Stimulated activated naive CD8-positive, alpha-beta T cell treated with anti-CD3 and anti-CD28 coated beads, Interleukin-15, Interleukin-2, amounts not matched to agents 100 U/mL and 50 U/mL, for 24 hours (primary cell): Measurements from ENCODE around the gene TAF4.

Source experiments
- ATAC-seq: fragments of 150-1000 bp; cut with Tn5 transposase; one replicate; pipeline ENCODE4 v1.10.0; 2021
- DNase-seq: peaks from one replicate; pipeline ENCODE4 v3.0.0; 2021

Gene TAF4

DNA sequence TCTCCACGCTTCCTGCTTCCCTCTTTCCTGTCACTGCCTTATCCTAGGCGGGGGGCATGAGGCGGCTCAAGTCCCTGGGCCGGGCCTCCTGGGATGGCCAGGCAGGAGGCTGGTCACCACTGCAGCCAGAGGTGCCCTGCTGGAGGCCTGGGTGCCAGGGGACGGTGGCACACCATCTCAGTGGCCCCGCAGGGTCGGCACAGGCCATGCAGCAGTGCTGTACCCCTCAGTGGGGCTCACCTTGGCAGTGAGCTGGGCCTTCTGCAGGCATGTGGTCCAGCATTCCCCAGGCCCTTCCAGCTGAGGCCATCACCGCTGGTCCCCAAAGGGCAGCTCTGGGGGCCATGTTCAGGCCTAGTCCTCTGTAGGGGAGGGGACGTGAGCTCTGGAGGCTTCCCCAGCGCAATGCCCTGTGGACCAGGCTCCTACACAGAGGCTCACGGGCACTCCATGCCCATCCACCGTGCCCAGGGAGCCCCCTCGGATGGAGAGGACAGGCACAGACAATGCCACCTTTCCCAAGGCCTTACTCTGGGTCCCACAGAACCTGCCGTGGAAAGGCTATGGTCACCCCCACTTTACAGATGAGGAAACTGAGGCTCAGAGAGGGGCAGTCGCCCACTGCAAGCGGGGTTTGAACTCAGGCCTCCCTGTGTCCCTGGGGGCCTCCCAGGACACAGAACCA is 123.8 kb downstream of the TAF4 start:
- no peak for ATAC-seq
- DNase-seq, result no peak

DNA sequence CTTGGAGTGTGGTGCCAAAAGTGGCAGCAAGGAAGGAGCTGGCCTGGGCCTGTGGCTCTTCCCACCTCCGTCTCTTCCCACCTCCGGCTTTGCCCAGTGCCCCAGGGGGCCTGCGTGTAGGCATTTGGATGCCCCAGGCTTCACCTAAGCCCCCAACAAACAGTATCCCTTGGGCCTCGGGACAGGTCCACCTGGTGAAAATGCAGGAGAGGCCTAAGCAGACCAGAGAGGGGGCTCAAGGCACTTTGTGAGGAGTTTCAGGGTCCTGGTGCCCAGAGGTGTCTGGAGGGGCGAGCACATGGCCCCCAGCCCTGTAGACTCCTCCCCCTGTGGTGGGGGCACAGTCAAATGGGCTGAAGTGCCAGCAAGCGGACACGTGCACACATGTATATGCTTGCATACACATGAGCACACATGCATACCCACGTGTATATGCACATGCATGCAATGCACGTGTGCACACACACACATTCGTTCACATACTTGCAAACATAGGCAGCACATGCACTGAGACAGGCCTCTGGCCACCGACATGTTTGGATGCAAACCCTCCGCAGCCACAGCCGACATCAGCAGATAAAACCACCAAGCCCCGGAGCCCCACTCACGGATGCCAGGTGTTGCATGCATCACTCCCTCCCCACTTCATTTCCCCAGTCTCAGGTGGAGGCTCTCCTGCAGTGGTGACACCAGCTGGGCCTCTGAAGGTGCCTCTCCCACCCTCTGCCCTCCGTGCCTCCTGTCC is 124.5 kb downstream of the TAF4 start:
- DNase-seq, result no peak
- ATAC-seq, result no peak

DNA sequence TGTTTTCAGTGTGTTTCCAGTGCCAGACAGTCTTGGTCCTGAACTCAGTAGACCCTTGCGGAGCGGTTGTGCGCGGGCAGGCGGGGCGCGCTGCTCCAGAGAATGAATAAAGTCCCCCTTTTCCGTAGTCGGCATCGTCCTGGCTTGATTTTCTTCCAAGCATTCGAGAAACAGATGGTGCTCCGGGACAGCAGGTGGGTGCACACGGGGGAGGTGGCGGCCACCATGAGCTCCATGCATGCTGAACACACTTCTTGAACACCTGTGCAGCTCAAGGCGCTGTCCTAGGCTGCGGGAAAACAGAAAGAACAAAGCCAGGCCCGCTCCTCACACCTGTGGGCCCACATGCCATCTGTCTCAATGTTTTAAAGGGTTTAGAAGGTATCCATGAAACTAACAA is 125.2 kb downstream of the TAF4 start:
- no peak for ATAC-seq

DNA sequence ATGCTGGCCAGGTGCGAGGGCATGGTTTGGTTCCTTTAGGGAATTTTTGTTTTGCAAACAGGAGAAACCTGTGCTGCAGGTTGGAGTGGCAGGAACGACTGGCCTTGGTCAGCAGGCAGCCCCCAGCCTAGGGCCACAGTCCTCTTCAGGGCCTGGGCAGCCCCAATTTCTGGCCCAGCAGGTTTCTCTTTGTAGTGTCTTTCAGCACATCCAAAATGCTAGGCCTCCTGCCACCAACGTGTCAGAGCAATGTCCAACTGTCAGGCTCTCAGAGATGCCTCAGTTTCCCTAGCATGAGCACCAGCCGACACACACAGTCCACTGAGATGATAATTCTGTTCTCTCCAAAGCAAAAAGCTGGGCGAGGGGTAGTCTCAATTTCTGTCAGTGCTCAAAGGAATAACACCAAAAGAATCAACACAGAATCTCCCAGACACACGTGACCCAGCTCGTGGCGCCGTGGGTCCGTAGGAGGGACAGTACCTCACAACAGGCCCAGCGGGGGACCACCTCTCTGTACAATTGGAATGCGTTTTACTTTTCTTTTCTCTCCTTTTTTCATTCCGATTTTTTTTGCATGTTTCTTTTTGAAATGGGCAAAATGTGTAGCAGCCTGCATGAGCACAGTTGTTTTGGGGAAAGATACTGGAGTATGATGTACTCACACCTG is 125.9 kb downstream of the TAF4 start:
- ATAC-seq (no peak), DNase-seq (no peak)

More for the DNA sequence above, 125.2 kb downstream of the TAF4 start:
- DNase-seq, result no peak

DNA sequence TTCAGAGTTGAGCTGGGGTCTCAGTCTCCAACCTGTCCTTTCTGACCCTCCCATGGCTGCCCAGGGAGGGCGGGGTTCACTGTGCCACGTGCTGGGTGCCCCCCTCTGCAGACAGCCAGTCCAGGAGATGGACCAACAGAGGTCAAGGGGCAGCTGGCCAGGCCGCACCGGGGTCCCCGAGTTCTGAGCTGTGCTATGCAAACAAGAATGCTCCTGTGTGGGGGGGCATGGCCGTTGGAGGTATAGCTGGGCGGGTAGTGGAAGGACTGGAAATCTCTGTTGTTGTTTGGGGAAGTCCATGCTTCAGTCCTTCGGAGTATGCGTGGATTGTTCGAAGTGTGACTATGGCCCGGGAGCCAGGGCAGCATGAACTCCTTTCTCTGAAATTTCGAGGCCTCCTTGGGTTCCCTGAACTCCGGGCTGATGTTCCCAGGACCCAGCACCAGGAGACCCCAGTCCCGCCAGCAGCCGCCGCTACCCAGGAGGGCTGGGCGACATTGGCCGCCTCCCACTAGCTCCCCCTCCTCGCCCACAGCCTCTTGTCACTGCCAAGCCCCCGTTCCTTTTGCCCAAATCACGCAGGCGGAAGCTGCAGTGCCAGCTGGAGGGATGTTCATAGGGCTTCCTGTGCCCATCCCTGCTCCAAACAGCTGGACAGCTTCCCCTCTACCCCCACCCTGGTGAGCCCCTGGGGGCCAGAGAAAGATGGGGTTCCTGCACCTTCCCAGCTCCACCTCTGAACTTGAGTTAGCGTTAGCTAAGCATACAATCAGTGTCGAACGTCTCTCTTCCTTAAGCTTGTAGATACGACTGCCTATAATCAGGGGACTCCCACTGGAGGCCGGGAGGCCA is 126.6 kb downstream of the TAF4 start:
- DNase-seq (no peak), ATAC-seq (no peak)

DNA sequence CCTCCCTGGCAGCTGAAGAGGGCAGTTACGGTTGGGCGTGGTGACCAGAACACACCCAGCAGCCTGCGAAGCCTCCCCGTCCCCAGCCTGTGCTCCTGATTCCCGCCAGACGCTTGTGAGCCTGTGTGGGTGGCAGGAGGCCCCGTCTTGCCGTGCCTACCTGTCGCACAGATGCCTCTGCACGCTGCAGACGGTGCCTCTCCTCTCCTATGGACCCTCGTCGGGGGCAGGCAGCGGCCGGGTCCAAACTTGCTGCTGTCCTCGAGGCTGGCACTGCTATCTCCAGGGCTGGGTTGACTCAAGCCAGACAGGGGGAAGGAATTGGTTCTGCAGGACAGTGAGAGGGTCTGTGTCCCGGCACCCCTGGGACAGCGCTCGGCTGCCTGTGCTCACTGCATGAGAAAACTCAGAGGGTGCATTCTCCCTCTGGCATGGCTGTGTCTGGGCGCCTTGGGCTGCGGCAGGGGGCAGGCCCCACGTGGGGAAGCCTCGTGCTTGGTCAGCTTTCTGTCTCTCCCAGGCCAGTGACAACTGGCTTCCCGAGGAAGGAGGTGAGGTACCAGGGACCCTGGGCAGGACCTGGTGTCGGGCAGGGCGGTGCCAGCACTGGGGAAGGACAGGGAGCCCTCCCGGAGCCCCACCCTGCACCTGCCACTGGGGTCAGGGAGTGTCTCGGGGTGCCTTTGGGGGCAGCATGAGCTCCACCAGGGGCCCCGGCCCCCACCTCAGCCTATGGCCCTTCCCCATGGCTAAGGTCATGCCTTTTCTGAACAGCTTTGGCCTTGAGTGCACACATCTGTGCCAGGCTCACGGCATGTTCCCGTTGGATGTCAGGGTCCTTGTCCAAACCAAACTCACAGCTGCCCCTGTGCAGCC is 127.5 kb downstream of the TAF4 start:
- DNase-seq, result no peak
- ATAC-seq, result no peak

DNA sequence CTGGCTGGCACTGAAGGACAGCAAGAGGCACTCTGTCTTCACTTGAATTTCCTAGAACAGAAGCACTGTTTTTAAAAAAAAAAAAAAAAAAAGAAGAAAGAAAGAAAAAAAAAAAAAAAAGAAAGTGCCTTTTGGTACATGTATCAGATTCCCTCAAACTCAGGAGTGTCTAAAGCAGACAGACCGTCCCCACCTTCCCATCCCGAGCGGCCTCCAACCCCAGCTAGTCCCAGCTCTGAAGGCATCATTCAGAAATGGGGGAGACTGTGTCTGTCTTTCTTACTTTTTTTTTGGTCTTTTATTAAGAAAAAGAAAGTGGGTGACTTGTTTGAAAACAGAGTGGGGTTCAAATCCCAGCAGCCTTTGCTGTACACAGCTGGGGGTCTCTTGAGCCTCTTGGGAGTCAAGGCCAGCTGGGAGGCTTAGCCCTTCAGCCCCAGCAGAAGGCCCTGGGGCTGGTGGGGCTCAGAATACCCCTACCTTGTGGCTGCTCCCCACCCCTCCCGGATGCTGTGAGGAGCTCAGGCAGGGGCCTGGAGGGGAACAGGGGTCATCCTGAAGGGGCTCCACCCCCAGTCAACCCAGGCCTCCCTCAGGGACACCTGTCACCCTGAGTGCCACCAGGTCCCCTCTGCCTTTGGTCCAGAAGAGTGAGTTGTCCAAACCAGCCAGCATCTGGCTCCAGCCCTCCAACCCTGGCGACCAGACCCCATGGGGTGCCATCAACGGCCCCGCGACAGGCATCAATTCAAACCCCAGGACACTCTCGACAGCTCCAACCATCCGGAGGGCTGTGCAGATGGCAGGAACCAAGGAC is 128.3 kb downstream of the TAF4 start:
- DNase-seq (no peak), ATAC-seq (no peak)

DNA sequence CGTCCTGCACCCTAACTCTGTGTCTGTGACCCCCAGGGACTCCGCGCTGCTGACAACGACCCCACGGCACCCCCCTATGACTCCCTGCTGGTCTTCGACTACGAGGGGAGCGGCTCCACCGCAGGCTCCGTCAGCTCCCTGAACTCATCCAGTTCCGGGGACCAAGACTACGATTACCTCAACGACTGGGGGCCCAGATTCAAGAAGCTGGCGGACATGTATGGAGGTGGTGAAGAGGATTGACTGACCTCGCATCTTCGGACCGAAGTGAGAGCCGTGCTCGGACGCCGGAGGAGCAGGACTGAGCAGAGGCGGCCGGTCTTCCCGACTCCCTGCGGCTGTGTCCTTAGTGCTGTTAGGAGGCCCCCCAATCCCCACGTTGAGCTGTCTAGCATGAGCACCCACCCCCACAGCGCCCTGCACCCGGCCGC is 129.0 kb downstream of the TAF4 start:
- no peak for ATAC-seq
- no peak for DNase-seq

DNA sequence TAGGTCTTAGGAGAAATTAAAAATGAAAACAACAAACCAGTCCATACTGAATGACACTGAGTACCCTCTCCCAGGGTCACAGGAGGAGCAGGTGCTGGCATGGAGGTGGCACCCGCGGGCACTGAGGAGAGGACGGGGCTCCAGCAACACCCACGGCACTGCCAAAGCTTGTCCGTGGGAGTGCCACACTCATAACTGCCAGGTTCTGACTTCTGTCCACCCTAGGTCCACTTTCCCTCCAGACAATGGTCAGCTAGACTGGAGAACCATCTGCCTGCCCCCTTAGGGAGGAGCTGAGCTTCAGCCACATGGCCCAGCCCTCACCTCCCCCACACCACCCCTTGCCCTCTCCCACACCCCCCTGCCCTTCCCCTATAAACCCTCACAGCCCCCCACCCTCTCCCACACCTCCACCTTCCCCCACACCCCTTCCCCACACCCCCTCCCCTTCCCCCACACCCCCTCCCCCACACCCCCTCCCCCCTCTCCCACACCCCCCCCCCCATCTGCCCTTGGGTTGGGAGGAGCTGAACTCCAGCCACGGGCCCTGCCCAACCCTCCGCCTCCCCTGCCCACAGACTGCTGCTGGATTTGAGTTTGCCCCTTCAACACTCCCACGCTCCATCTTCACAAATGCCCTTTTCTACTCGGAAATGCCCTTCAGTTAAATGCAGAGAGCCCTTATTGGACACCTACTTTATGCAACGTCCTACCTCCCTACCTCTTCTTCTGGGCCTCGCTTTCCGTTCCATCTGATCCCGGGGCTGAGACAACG is 129.6 kb downstream of the TAF4 start:
- DNase-seq, result no peak
- ATAC-seq, result no peak

DNA sequence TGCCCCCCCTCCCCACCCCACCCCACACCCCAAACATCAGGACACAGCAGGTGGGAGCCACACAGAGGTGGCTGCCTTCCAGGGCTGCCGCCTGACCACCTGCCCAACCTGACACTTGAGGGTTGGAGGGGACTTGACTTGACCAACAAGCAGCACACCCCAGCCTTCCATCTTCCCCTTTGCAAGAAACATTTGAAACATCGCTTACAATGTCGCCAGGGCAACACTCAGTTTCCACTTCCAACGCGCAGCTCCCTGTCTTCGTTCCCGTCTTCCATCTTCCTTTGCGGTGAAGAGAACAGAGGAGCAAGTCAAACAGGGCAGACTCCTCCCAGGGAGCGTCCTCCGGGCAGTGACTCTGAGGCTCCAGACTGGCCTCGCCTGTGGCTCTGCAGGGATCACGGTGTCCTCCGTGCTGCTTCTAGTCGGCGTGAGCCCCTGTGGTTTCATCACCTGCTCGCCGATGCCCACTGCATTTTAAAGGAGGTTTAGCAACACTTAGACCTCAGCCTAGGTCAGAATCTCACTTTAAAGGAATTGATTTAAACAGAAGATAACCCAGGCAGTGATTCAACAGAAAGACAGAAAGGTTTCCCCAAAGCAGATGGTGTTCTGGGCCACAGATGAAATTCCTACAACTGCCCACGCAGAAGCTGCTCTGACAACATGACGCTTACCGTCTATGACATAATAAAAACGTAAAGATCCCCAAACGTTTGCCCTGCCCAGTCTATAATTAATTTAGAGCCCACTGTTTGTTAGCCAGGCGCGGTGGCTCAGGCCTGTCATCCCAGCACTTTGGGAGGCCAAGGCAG is 130.8 kb downstream of the TAF4 start:
- ATAC-seq (no peak), DNase-seq (no peak)

DNA sequence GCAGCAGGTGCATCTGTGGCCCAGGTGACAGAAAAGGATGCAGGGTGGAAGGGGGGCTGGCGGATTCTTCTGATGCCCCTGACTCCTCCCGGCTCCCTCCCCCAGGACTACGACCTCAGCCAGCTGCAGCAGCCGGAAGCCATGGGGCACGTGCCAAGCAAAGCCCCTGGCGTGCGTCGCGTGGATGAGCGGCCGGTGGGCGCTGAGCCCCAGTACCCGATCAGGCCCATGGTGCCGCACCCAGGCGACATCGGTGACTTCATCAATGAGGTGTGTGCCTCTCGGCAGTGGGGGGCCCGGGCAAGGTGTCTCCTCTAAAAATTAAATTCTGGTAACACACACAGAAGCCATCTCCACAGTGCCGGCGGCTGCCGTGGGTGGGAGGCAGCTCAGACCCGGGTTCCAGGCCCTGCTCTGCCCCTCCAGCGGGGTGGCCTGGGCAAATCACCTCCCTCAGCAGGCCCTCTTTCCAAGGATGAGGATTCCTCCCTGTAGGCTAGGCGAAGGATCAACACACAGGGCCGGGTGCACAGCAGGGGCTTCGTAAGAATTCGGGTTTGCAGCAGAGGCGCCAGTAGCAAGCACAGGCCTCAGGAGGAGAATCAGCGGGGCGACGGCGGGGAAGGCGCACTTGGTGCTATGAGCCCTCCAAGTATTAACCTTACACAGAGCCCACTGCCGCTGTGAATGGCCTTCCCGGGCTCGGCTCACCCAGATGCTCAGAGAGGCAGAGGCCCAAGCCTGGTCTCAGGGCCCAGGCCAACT is 131.5 kb downstream of the TAF4 start:
- no peak for ATAC-seq
- DNase-seq, result no peak

DNA sequence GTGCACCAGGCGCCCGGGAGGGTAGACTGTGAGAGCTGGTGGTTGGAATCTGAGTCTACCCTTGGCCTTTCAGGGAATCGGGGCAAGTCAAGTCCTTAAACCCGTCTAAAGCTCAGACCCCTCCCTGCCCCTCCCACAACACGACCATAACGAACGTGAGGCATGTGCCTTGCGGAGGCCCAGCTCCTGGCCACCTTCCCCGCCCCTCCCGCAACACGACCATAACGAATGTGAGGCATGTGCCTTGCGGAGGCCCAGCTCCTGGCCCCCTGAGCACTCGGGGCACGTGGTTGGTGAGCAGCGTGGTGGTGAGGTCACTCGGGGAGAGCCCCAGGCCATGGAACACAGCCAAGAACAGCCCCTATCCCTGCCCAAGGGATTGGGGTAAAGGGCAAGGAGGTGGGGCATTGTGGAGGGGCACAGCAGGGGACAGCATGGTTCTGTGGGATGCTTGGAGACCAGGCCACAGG is 132.2 kb downstream of the TAF4 start:
- DNase-seq (no peak), ATAC-seq (no peak)

DNA sequence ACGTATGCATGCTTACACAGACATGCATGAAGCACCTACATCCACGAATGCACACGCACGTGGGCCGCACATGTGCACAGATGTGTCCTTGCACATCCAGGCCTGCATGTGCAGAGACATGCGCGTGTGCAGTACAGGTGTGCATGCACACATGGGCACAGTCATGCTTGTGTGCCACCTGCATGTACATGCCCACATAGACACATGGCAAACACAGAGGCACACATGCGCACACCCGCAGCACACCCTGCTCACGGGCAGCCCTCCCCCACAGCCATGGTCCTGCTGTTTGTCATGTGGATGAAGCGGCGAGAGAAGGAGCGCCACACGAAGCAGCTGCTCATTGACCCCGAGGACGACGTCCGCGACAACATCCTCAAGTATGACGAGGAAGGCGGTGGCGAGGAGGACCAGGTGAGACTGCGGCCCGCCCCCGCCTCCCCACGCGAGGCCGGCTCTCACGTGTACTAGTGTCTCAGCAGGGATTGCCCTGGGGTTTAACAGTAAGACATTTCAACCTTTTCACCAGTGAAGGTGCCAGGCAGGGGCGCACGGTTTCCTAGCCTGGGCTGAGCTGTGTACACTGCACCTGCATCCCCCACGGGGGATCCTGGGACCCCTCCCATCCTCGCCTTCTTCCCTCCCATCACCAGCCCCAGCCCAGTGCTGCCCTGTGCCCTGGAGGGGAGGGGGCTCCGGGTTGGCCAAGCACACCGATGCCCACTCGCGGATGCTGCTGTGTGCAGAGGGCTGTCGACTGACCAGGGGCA is 132.8 kb downstream of the TAF4 start:
- no peak for DNase-seq
- ATAC-seq, result no peak

DNA sequence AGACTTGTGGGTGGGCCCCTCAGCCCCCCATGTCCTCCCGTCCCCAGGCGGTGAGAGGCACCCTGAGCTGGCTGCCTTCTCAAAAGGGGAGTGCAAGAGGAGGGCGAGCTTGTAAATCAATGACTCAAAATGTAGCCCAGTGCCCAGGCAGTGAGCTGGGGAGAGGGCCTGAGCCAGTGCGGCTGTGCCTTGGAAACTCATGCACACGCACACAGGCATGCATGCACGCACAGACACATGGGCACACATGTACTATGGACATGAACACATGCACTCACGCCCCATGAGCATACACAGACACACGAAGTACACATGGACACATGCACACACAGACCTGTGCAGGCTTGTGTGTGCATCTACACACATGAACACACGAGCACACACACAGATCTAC is 133.5 kb downstream of the TAF4 start:
- ATAC-seq, result no peak
- no peak for DNase-seq

DNA sequence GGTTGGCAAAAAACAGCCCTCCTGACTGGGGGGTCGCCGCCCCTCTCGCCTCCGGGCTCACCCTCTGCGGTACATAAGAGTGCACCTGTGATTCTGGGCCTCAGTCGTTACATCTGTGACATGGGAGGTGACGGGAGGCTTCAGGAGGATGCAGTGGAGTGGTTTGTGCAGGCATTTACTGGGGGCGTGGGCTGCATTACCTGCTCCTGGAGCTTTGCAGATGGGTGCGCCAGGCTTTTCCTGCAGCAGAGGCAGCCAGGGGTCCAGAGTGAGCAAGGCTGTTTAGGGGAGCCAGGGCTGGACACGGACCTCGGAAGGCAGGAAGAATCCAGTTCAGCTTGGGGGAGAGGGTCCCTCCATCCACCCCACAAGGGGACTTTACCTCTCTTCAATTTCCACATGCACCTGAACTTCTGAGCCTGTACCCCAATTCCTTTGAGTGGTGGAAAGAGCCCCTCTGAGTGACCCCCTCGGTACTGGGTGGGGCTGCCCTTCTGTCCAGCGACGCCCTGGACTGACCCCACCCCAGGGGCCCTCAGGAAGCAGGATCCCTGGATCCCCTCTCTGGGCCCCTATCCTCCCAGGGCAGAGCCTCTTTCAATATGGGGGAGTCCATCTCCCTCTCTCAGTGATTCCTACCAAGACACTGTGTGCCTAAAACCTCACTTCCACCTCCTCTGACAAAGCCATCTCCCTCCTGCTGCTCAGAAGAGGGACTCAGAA is 134.0 kb downstream of the TAF4 start:
- no peak for ATAC-seq
- DNase-seq, result no peak

DNA sequence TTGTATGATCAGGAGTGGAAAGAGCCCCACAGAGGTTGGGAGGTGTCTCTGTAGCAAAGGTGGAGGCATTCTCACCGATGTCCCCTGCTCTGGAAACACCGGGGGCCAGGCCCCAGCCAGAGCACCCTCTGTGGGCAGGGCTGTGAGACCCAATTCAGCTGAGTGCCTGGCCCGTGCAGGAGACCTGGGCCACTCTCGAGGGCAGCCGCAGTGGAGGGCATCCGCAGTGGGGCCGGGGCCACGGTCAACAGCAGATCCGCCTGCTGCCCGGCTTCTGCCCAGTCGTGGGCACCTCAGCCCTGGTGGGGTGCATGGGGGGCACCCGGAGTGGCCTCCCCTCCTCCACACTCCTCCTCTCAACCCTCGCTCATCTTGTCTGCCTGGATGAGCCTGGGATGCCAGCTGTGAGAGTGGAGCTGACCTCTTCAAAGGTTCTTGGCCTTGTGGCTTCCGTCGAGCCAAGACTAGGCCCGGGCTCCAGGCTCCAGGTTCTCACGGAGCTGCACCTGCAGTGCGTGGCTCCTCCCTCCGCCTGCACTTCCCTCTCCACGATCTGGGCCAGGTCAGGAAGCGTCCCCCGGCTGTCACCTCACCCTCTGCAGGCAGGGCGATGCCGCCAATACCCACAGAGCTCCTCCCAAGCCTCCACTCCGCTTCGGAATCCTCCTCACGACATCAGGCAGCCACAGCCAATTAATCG is 134.8 kb downstream of the TAF4 start:
- ATAC-seq (no peak), DNase-seq (no peak)
